GM18909 (cell line): ENCODE data around the gene AJUBA.
"Not testable (repeated sequence)": the region's sequence is repeated elsewhere in the genome, so short reads cannot be mapped to it uniquely, and the experiment has no call there.

Experiments used
- ATAC-seq: cut with Tn5 transposase; IDR thresholded peaks from one replicate; pipeline ENCODE4 v1.9.1; 2021; ENCODE audit warnings: mild to moderate bottlenecking; ENCODE audit not compliant: unreplicated experiment, poor library complexity

Gene AJUBA

DNA sequence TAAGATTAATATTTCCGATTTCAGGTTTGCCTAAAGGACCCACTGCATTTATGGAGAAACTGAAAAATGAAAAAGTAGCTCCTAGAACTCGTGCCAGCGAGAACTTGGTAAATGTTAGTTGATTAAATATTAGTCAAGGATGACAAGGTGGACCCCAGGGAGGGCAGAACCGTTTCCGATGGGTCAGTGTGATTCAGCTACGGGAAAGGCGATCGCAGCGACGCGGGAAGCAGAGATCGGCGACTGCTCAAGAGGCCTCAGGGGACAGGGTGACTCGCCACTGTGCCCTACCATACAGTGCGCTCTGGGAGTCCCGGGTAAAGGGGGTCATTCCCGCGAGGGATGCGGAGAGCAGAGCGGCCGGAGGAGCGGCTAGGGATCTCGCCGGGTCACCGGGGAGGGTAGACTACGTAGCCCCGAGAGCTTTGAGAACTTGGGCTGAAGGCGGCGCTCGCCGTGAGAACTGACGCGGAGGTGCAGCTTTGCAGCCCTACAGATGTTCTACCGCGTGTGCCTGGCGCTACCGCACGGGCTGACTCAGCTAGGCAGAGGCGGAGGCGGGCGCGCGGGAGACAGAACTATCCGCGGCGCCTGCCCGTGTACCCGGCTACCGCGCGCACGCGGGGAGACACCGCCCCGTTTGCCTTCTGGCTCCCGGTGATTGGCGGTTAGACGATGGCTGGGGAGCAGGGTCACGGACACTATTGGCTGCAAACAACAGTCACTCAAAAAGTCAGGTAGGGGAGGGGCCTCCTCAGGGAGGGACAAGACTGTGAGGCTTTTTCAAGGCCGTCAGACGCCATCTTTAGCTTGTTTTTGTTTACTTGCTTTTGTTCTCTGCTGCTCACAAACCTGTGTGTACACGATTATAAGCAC, 24.4 kb upstream of the AJUBA start:
- ATAC-seq: peak; percentile 96

DNA sequence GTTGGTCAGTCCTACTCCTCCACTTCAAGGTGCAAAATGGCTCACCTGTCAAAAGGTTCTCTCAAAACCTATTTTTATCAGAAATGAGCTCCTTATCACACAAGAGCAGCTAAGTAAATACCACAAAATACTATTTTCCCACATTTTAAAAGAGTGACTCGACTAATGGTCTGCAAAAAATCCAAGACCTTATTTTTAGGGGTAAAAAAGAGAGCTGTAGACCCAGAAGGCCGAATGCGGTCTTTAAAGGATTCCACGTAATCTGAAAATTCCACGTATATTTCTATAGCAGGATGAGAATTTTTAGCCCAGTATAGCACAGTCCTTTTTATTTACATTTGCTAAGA, 23.8 kb upstream of the AJUBA start:
- no peak for ATAC-seq

DNA sequence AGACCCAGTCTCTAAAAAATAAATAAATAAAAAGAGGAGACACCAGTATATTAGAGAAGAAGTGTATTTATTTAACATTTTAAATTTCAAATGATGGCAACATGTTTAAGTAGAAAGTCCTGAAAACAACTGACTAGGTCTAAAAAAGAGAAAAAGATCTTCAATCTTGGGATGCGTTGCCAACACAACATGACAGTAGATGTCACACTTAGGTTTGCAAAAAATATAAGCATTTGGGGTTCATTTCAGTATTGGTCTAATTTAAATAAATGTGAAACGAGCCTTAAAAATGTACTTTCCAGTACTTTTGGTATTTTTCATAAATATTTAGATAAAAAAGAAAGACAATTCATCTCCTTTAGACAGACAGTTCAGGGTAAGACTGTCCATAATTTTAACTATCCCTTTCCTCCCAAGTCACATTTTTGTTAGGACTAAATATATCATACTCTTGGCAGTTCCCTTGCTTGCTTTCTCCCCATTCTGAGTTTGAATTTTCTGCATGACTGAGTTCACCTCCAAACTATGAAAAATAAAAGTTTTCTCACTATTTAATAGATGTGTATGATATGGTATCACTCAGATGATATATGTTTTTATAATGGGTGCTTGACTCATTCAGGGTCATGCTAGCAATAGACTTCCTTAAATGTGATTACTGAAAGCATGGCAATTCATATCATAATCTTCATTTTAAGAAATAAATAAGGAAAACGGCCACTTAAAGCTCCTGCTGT, 23.3 kb upstream of the AJUBA start:
- no peak for ATAC-seq

DNA sequence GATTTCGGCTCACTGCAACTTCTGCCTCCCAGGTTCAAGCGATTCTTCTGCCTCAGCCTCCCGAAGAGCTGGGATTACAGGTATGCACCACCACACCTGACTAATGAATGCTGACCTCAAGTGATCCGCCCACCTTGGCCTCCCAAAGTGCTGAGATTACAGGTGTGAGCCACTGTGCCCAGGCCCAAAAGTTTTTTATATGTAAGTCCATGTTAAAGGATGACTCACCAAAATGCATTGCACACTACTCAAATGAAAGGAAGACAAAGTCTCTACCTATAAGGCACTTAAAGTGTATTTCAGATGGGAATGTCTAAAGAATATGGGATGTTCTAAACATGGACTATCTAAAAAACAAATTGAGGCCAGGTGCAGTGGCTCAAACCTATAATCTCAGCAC, 21.9 kb upstream of the AJUBA start:
- ATAC-seq: not testable (repeated sequence)

DNA sequence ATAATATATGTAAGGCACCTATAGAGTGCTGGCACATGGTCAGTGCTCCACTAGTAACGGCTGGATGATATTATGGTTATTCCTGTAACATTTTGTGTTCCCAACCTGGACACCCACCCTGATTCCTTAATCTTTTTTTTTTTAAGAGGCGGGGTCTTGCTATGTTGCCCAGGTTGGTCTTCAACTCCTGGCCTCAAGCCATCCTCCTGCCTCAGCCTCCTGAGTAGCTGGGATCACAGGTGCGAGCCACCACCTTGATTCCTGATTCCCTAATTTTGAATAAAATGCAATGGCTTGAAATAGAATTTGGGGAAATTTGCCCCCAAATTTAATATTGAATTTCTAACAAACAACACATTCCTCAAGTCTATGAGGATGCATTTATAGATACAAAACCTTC, 20.2 kb upstream of the AJUBA start:
- ATAC-seq: no peak

DNA sequence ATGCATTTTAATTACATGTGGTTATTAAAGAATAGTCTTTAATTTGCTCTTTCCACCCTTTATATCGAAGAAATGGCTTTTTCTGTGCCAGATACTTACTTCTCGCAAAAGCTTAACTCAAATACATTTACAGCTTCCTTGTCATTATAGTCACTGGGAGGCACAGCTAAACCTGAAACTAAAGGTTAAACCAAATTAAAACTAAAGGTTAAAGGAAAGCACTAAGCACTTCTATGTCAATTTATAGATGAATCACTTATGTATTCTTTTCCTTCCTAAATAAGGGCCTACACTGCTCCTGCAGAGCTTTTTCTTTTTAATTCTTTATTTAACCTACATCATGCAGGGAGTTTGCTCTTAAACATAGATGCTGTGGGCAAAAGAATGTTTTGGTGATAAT, 18.5 kb upstream of the AJUBA start:
- ATAC-seq: no peak

DNA sequence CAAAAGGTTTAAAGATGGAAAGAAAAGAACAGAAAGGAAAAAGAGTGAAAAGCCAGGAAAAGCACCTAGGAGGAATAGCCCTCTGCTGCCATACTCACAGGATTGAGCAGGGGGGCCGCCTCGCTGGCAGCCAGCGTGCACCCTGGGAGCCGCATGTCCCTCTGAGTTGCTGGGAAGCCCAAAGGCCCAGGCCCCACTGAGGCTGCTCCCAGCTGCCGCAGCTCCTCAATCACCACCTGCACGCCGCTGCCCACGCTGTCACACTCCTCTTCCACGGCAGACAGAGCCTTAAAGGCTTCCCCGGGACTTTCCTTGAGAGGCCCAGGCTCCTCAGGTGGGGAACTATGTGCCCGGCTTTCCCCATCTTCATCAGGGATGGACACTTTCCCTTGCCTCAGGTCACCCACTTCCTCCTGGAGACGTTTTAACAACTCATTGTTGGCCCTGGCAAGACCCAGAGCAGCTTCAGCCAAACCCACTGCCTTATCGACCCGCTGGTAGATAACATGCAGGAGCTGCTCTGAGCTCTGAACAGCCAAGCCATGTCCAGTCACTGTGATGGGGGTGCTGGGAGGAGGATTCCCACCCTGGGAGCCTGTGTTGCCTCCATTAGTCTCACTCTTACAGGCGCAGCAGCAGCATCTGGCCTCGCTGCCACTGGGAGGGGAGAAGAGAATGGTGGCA, 16.1 kb upstream of the AJUBA start:
- no peak for ATAC-seq

DNA sequence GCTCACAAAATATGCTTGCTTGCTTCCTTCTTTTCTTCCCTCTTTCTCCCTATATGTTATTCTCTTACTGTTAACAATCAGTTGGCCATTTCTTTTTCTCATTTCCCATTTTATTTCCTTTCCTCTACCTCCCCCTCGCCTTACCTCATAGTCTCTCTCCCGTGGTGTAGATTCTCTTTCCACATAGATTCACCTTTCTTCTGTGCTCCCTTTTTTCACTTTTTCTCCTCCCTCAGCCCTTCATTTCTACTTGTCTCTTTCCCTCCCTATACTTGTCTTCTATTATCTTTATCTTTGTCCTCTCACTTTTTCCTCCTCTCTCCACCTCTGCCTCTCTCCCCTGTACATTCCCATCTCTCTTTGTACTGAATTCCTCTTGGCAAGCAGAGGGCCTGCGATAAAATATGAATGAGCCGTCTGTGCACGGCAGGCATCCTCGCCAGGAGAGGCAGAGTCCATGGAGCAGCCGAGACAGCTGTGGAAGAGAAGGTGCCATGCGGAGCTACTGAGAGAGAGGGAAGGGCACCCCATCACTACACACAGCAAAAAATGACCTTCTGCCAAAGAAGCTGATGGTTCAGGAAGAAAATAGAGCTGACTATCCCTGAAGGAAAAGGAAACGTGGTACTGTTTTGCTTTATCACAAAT, 15.4 kb upstream of the AJUBA start:
- no peak for ATAC-seq

DNA sequence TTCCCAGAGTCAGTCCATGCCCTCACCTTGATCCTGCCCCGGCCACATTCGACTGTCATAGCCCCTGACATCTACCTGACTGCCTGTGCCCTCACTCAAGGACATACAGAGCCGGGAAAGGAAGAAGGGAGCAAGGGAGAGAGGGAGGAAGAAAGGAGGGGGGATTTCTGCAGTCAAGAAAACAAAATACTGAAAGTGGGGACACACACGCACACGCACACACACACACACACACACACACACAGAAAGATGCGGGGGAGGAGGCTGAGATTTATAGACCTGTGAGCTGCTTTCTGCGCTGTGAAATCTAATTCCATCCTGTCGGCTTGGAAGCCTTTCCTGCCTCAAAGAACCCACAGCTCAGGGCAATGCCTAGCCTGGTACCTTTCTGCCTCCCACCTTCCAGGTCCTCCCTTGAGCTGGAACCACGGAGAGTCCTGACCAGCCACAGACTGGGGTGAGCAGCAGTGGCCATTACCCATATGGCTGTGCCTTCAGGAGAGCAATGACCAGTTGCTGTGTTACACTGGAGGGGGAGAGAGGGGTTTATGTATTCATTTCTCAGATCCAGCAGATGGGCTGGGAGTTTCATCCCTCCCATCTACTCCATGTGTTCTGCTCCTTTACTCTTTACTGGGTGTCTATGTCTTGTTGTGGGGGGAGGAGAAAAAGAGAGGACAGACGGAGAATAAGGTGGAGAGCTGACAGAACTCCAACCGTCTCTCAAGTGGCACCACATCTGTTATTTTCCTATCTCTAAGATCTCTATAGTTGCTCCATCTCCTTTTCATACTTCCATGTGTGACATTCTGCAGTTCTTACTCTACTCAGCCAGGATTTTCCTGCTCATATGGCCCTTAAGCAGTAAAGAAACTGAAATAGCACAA, 14.7 kb upstream of the AJUBA start:
- ATAC-seq: no peak

DNA sequence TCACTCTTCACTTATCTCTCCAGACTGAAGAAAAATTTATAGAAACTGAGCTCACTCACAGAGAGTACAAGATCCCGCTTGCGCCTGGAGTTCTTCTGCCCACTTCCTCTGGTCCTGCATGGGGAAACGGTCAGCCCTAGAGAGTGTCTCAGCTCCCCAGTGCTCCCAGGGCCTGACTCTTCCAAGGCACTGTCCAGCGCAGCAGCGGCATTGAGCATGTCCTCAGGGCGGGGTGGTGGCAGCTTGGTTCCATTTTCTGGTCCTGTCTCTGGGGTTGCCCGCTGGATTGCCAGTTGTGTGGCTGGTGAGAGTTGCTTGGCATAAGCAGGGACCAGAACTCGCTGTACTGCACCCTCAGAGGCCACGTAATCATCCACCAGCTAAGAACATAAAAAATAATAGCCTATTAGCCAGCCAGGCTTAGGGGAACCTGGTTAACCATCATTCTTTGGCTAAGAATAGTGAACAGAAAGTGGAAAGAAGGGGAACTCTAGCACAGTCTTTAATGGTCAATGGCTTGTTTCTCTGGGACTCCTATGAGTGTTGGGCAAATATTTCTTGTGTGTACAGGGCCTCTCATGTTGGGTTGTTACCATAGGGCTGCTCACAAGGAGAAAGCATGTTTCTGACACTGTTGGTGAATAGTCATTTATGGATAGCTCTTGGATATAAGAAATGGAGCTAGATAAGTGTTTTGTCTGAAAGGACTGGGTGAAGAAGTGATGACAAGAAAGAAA, 13.7 kb upstream of the AJUBA start:
- no peak for ATAC-seq

DNA sequence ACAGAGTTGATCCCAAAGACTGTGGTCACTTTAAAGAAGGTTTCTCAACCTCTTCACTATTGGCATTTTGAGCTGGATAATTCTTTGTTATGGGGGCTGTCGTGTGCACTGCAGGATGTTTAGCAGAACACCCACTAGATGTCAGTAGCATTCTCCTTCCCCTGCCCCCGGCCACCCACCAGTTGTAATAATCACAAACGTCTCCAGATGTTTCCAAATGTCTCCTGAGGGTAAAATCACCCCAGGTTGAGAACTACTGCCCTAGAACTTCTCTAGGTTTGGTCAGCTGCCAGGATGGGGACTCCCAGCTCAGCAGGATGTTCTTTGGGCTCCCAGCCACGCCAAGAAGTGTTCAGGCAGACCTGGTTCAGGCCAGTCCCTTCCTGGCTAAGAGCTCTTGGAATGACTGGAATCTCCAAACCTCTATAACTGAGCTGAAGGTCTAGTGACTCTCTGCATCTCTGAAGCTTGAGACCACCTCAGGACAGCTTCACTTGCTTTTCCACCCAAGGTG, 12.5 kb upstream of the AJUBA start:
- no peak for ATAC-seq

DNA sequence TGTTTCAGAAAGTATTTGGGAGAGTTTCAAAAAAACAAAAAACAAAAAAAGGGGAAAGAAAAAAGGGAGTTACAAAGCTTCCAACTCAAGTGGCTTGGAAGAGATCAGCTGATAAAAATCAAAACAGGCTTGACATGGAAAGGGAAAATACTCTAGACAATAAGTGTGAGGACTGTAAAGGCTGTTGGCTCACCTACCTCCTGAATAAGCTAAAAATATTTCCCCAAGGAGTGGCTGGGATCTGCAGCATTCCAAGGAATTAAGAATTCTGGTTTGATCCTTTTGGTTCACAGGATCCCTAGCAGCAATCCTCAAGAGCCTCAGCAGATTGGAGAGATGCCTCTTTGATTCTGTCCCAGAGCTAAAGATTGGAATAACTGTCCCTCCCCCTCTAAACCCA, 11.2 kb upstream of the AJUBA start:
- ATAC-seq: no peak

DNA sequence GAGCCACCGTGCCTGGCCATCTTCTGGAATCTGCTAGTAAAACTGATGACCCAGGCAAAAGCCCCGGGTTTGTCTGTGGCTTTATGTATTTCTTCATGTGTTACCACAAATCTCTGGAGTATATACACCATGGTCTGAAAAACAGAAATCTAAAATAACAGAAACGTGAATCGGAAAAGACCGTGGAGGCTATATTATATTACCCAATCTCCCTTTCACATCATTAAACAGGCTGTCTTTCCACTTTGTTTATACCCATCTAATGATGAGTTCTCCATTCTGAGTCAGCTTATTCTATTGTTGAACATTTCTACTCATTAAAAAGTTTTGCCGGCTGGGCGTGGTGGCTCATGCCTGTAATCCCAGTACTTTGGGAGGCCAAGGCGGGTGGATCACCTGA, 9.5 kb upstream of the AJUBA start:
- no peak for ATAC-seq

DNA sequence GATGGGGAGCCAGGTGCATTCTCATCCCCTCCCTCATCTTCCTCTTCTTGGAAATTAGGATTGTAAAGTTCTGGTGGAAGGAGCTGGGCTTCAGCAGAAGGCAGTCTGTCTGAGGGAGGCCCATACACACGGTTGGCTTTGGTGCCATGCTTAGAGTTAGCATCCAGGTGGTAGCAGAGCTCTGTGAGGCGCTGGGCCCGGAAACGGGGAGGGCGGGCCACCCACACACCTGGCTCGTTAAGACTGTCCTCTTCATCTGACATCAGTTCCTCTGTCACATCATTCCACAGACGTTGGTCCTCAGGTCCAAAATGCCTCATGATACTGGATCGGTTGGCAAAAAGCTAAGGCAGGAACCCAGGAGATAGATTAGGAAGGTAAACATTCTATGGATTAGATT, 4.9 kb upstream of the AJUBA start:
- ATAC-seq: no peak

DNA sequence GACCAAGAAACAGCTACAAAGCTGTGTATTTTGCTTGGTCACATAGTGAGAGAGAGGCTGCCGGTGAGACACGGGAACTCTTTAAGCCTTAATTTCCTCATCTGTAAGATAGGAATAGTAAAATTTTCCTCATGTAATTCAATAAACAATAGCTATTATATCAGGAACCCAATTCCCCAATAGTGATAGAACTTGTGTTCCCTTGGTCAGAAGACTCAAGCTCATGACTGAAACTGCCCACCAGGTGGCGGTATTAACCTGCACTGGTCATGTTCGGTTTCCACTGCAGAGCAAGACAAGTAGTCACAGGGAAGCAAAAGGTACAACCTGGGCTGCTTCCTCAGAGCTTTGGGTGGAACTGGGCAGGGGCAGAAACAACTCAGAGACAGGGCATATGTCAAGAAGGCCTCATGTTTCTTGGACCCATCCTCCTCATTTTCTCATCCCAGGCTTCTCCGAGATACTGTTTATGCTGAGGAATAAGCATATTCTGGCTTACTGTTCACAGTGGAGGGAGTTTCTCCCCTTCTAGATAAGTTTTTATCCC, 4.2 kb upstream of the AJUBA start:
- ATAC-seq: no peak

DNA sequence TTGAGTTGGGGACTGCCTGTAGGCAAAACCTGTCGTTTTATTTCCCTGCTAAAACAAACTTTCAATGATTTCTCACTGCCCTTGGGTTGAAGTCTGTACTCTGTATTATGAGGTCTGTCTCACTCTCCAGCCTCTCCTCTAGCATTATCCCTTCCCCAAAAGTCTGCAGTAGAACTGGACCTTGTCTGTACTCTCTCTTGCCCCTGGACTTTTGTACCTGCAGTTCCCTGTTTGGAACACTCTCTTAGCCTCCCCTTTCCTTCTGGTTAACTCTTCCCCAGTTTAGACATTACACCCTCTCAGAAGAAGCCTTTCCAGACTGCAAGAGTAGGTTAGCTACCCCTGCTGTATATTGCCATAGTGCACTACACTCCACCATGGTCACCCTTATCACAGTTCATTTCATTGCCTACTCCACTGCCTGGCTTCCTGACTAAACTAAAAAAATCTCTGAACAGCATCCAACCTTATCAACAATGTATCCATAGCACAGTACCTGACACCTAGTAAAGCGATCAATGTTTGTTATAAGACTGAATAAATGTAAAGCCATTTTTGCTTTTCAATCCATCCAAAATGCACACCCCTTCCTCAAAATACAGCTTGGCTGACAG, 3.6 kb upstream of the AJUBA start:
- no peak for ATAC-seq

DNA sequence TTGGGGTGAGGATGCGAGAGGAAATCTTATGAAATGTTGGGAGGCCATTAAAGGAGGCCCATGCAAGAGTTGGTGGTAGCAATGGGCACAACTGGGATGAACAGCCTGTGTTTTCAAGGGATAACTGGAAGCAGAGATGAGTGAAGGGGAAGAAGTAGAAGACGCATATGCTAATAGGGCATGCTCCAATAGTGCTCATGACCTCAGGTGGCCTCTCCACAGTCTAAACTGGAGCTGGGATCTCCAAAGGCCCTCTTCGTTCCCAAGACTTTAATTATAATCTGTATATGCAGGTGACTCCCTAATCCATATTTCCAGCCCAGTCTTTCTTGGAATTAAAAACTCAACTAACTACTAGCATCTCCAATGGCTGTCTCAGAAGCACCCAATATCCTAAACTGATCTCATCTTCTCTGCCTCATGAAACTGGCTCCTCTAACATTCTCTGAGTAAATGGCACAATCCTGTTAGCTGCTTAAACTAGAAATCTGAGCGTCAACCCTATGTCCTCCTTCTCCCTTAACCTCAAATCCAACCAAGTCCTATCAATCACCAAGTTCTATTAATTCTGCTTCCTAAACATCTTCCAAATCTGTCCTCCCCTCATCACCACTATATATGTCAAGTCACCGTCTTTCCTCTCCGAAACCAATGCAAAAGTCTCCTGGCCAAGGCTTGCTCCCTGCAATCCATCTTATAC, 2.8 kb upstream of the AJUBA start:
- no peak for ATAC-seq
